Neural cell (in vitro differentiated cells): ENCODE measurements around the gene SPDYE2B.
"Not testable (repeated sequence)": the region's sequence is repeated elsewhere in the genome, so short reads cannot be mapped to it uniquely, and the experiment has no call there.

Experiments
- CTCF ChIP-seq: fragments of 450-650 bp; IDR thresholded peaks from 2 replicates; pipeline ENCODE4 v1.5.1; 2014; ENCODE audit warnings: antibody characterized with exemption, mild to moderate bottlenecking, moderate library complexity; ENCODE audit not compliant: poor library complexity, severe bottlenecking
- TAF1 ChIP-seq: IDR thresholded peaks from 2 replicates; pipeline ENCODE4 v1.6.1; 2012; ENCODE audit warnings: low read depth

GRCh38 chr7:102673447-102674067 is 23.4 kb downstream of the SPDYE2B start:
- TF ChIP-seq CTCF, TAF1: not testable (repeated sequence)
